Hepatocyte (in vitro differentiated cells): Measurements from ENCODE around the gene ECT2.

Experiments
- EZH2 ChIP-seq: fragments of 200-600 bp; sonication (generic); IDR thresholded peaks from 2 replicates; pipeline ENCODE4 v1.6.1; 2016; ENCODE audit warnings: antibody characterized with exemption, mild to moderate bottlenecking, borderline replicate concordance
- TF ChIP-seq, protein P1 (sequence below): fragments of 200-600 bp; sonication (generic); IDR thresholded peaks from 2 replicates; pipeline ENCODE4 v1.5.1; 2016; ENCODE audit warnings: antibody characterized with exemption, mild to moderate bottlenecking; ENCODE audit not compliant: poor library complexity

DNA sequence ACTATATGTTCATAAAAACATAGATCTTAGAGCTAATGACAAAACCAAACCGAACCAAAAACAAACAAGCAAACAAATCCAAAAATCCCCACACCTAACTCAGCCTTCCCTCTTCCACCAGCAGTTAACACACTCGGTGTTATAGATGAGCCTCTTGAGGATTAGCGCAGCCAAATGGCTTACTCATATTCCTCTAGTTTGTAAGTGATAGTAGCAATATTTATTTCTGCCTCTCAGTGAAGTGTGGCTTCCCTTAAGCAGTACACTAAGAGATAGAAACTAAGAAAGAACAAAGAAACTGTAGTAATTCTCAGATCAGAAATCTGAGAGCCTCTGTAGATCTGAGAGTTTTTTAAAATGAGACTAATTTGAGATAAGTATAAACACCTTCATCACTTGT lies 37.2 kb upstream of the ECT2 start:
- TF ChIP-seq, protein P1, sequence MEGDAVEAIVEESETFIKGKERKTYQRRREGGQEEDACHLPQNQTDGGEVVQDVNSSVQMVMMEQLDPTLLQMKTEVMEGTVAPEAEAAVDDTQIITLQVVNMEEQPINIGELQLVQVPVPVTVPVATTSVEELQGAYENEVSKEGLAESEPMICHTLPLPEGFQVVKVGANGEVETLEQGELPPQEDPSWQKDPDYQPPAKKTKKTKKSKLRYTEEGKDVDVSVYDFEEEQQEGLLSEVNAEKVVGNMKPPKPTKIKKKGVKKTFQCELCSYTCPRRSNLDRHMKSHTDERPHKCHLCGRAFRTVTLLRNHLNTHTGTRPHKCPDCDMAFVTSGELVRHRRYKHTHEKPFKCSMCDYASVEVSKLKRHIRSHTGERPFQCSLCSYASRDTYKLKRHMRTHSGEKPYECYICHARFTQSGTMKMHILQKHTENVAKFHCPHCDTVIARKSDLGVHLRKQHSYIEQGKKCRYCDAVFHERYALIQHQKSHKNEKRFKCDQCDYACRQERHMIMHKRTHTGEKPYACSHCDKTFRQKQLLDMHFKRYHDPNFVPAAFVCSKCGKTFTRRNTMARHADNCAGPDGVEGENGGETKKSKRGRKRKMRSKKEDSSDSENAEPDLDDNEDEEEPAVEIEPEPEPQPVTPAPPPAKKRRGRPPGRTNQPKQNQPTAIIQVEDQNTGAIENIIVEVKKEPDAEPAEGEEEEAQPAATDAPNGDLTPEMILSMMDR, result no peak
- no peak for TF ChIP-seq EZH2
